Aorta (tissue), 5 donors: ENCODE results near the gene SCGN. TPM values are rescaled to one million over a fixed set of nuclear protein-coding genes. Genes with fewer than 3 reads are reported as not detected.

ENCODE experiments used
- ATAC-seq: fragments of 200-7000 bp; cut with Tn5 transposase; one replicate; pipeline ENCODE4 v1.9.1; 2022; ENCODE audit warnings: moderate library complexity; ENCODE audit not compliant: low FRiP score
- DNase-seq, 2 donors: peaks; one replicate each; pipeline ENCODE4 v3.0.0-alpha.2; 2020
- H3K27ac ChIP-seq, 2 donors: one replicate each; pipeline ENCODE4 v1.5.1; 2013; ENCODE audit warnings: low read length in 2 of 2, mild to moderate bottlenecking in 2 of 2, moderate library complexity in 2 of 2, control low read depth in 1 of 2, inconsistent platforms in 1 of 2, low read depth in 1 of 2
- H3K27me3 ChIP-seq, 2 donors: one replicate each; pipeline ENCODE4 v1.6.1; 2013; ENCODE audit warnings: control low read depth in 1 of 2, low read length in 1 of 2, mild to moderate bottlenecking in 1 of 2, moderate library complexity in 1 of 2; ENCODE audit not compliant: insufficient read depth in 2 of 2, control insufficient read depth in 1 of 2
- H3K36me3 ChIP-seq, 2 donors: one replicate each; pipeline ENCODE4 v1.6.1; 2013; ENCODE audit warnings: control low read depth in 1 of 2, low read length in 1 of 2, mild to moderate bottlenecking in 1 of 2; ENCODE audit not compliant: insufficient read depth in 2 of 2, control insufficient read depth in 1 of 2
- H3K4me1 ChIP-seq, 2 donors: one replicate each; pipeline ENCODE4 v1.6.1; 2013; ENCODE audit warnings: low read length in 2 of 2, control low read depth in 1 of 2, mild to moderate bottlenecking in 1 of 2, moderate library complexity in 1 of 2; ENCODE audit not compliant: insufficient read depth in 2 of 2, control insufficient read depth in 1 of 2
- H3K4me3 ChIP-seq, 2 donors: one replicate each; pipeline ENCODE4 v1.5.1; 2013; ENCODE audit warnings: low read length in 2 of 2, control low read depth in 1 of 2, mild to moderate bottlenecking in 1 of 2
- H3K9me3 ChIP-seq: one replicate; pipeline ENCODE4 v1.6.1; 2013; ENCODE audit warnings: mild to moderate bottlenecking, low read length; ENCODE audit not compliant: control insufficient read depth
- WGBS, 2 donors: extraction: QIAGEN DNeasy Blood & Tissue Kit; methylation state at CpG; one replicate each; pipeline ENCODE4 v1.1.7; 2013; 5-methylcytosine and 5-hydroxymethylcytosine counted together
- intact Hi-C, 2 donors: fragments of 100-400 bp; cut with DNase I; formaldehyde crosslinking; loops; one replicate each; pipeline versions ENCODE4 v1.14.2 to v1.15.0; 2022
- polyA plus RNA-seq, 2 donors: library from polyadenylated mRNA; stranded (reverse); fragments of 200-250 nt; gene quantifications; one replicate each; pipeline ENCODE4 v1.2.3, GENCODE V29; 2013
- total RNA-seq, 2 donors: library from RNA; stranded (reverse); fragmentation: NEBNext Ultra II Directional; extraction: Animal tissue kit (Norgen Biotek cat#: 25700); gene quantifications; one replicate each; pipeline ENCODE4 v1.2.1, GENCODE V29; 2021
- donor health status: healthy with polysubstance abuse.
- donor health status: Bipolar disorder and iron deficiency.
- donor health status: DM: no; HTN: no; CAD: no.
- donor health status: DM: no; HTN: no; CAD: no.
- donor health status: DM: yes; HTN: yes; CAD: no.

SCGN gene
- total and polyA plus RNA-seq, 4 donors: 1.1 to 3.1 TPM; not detected in 2

DNA sequence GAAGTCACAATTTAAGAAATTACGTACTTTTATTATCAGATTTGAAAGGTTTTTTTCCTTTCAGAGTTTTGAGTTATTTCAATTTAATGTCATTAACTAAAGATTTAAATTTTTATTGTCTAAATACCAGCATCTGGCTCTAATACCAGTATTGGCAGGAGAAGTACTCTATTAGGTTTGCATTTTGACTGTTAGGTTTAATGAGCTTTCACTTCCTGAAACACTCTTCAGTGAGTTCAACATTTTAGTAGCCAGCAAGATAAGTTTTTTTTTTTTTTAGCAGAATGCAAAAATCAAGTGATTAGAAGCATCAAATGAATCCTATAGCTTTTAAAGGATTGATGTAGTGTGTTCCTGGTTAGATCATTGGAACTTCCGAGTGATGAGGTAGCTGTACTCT is 34.0 kb upstream of the SCGN start:
- peaks cover 0 to 8% of the 10 kb centered on the region in 2 donors for H3K36me3 ChIP-seq
- H3K9me3 ChIP-seq: no peaks in the 10 kb centered on the region
- 94 to 96% methylated on average over 2 of the region's 2 CpGs for WGBS, 2 donors
- DNase-seq (no peak), ATAC-seq (no peak)
- H3K27me3 ChIP-seq: no peaks in the 10 kb centered on the region
- H3K4me3 ChIP-seq: no peak overlapping the region
- H3K27ac ChIP-seq: no peak overlapping the region
- intact Hi-C loops: no loop called here
- H3K4me1 ChIP-seq: peaks cover 0 to 4% of the 10 kb centered on the region in 2 donors

DNA sequence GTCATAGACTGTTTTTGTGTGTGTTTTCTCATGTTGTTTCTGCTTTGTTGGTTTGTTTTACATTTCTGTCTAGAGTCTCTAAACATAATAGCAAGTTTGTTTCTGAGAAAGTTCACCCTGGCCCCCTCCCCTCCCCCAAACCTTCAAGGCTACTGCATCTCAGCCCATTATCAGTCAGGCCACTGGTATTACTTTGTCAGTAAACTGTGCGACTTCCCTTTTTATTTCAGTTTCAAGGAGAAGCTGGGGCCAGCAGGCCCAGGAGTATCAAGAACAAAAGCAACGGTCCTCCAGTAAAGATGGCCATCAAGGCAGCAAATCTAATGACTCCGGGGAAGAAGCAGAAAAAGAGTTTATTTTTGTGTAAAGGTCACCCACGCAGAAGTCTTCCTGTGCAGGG is 32.8 kb upstream of the SCGN start:
- intact Hi-C loops: no loop called here
- 88 to 90% methylated on average over 4 of the region's 4 CpGs for WGBS, 2 donors
- ATAC-seq: no peak

GRCh38 chr6:25620391-25620790 is 31.6 kb upstream of the SCGN start:
- H3K4me3 ChIP-seq: no peak overlapping the region
- DNase-seq (no peak), ATAC-seq (no peak)
- intact Hi-C loops: no loop called here
- H3K36me3 ChIP-seq: peaks cover 0 to 8% of the 10 kb centered on the region in 2 donors
- no peak overlapping the region for H3K27ac ChIP-seq
- H3K27me3 ChIP-seq: no peaks in the 10 kb centered on the region
- no peaks in the 10 kb centered on the region for H3K9me3 ChIP-seq
- peaks cover 0 to 3% of the 10 kb centered on the region in 2 donors for H3K4me1 ChIP-seq
- 3 to 18% methylated on average over 2 of the region's 2 CpGs for WGBS, 2 donors

More for the DNA sequence above, 32.8 kb upstream of the SCGN start:
- Histone ChIP-seq H3K4me1 (peaks cover 0 to 4% of the 10 kb centered on the region in 2 donors), H3K27ac (no peak overlapping the region), H3K4me3 (no peak overlapping the region), H3K9me3 (no peaks in the 10 kb centered on the region), H3K27me3 (no peaks in the 10 kb centered on the region), H3K36me3 (peaks cover 0 to 8% of the 10 kb centered on the region in 2 donors)
- no peak for DNase-seq

GRCh38 chr6:25623065-25623464 is 28.9 kb upstream of the SCGN start:
- H3K27me3 ChIP-seq: no peaks in the 10 kb centered on the region
- no peak for ATAC-seq
- no peaks in the 10 kb centered on the region for H3K4me1 ChIP-seq
- H3K36me3 ChIP-seq: peaks cover 0 to 6% of the 10 kb centered on the region in 2 donors
- DNase-seq: no peak
- WGBS, 2 donors: 77 to 83% methylated on average over 1 of the region's 1 CpG
- H3K9me3 ChIP-seq: no peaks in the 10 kb centered on the region
- no peak overlapping the region for H3K27ac ChIP-seq
- H3K4me3 ChIP-seq: no peak overlapping the region
- intact Hi-C loops: no loop called here

DNA sequence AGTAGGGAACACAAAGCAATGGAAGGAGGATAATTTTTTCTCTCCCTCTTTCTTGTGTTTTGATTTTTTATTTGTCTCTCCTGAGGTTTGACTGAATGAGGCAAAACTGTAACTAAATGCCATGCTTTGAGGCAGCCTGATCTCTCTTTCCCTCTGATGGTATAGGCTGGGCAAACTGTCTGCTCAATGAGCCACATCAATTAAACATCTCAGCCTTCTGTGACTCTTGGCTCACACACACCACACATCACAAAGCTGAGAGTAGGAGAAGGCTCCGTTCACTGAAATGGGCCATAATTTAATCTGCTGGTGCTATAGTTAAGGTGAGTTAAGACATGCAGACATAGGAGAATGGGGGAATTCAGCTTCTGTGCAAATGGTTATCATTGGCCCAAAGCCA is 28.1 kb upstream of the SCGN start:
- ATAC-seq: no peak
- WGBS, 2 donors: 48 to 64% methylated on average over 1 of the region's 1 CpG
- no peaks in the 10 kb centered on the region for H3K27me3 ChIP-seq
- peaks cover 0 to 6% of the 10 kb centered on the region in 2 donors for H3K36me3 ChIP-seq
- intact Hi-C loops: no loop called here
- no peak overlapping the region for H3K27ac ChIP-seq
- no peaks in the 10 kb centered on the region for H3K9me3 ChIP-seq
- no peak for DNase-seq
- no peaks in the 10 kb centered on the region for H3K4me1 ChIP-seq
- H3K4me3 ChIP-seq: no peak overlapping the region

DNA sequence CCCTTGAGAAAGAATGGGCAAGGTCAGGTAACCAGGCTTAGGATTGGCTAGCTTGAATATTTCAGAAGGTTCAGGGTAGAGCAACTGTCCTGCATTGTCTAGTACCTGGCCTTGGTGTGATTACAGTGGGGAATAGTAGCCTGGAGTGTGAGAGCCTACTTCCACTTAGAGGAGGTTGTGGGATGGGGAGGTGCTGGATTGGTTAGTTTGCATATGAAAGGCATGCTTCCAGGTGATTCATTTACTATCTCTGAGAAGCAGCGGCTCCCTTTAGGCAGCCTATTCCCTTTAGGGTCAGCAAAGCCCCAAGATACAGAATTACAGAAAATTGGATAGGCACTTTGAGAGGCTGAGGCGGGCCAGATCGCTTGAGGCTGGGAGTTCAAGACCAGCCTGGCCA is 25.0 kb upstream of the SCGN start:
- WGBS, 2 donors: 81 to 82% methylated on average over 3 of the region's 3 CpGs
- H3K27me3 ChIP-seq: no peaks in the 10 kb centered on the region
- no peaks in the 10 kb centered on the region for H3K36me3 ChIP-seq
- no peak for DNase-seq
- ATAC-seq: no peak
- H3K4me1 ChIP-seq: no peaks in the 10 kb centered on the region
- intact Hi-C loops: no loop called here
- H3K9me3 ChIP-seq: no peaks in the 10 kb centered on the region
- H3K27ac ChIP-seq: no peak overlapping the region
- no peak overlapping the region for H3K4me3 ChIP-seq

DNA sequence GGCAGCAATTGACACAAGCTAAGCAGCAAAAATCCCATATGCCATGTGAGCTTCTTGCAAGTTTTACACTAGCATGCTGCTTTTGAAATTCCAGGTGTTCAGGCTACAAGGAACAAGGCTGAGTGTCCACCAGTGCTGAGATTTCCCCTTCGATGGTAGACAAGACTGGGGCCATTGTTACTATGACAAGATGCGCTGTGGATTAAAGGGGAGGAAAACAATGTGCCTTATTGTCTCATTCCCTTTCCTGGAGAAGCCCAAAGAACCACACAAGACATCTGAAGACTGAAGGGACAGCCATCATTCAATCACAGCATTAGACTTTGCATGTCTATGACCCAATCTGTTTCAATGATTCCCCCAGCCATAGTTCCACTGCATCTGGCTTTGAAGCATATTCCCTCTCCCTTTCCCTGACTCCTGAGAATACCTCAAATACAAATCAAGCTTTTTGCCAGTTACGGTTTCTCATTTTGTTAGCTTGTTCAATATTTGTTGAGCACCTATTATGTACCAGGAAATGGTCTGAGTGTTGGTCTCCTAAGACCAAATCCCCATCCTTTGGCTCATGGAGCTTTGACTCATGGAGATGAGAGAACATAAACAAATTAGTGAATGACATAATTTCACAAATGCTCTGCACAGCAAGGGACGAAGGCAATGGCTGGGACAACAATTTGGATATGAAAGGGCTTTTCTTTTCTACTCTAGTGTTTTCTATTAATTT is 23.4 kb upstream of the SCGN start:
- H3K4me1 ChIP-seq: no peaks in the 10 kb centered on the region
- ATAC-seq (no peak), DNase-seq (no peak)
- H3K9me3 ChIP-seq: no peaks in the 10 kb centered on the region
- 85 to 89% methylated on average over 4 of the region's 4 CpGs for WGBS, 2 donors
- H3K27me3 ChIP-seq: no peaks in the 10 kb centered on the region
- H3K4me3 ChIP-seq: no peak overlapping the region
- no peak overlapping the region for H3K27ac ChIP-seq
- intact Hi-C loops: no loop called here
- H3K36me3 ChIP-seq: no peaks in the 10 kb centered on the region

DNA sequence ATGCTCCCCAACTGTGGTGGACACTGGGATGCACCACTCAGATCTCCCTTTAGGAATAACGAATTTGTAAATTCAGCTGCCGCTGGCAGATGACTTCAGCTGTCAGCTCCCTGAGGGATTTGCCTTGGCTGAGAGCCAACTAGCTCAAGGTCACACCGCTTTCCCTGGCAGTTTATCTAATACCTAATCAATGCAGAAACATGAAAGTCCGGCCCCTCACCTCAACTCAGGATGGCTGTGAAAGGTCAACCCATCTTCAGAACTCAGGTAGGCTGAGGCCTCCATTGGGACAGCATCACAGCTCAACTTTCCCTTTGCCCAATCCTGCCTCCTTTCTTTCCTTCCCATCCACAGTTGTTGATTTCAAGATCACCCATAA is 22.8 kb upstream of the SCGN start:
- 77 to 80% methylated on average over 4 of the region's 4 CpGs for WGBS, 2 donors
- no peak for ATAC-seq

GRCh38 chr6:25630508-25631278 is 21.3 kb upstream of the SCGN start:
- Histone ChIP-seq H3K4me3 (no peak overlapping the region), H3K9me3 (no peaks in the 10 kb centered on the region), H3K27ac (no peak overlapping the region), H3K4me1 (no peaks in the 10 kb centered on the region), H3K36me3 (no peaks in the 10 kb centered on the region), H3K27me3 (no peaks in the 10 kb centered on the region)
- DNase-seq (no peak), ATAC-seq (no peak)
- WGBS, 2 donors: 61 to 64% methylated on average over 4 of the region's 4 CpGs
- intact Hi-C loops: no loop called here

More for the DNA sequence above, 22.8 kb upstream of the SCGN start:
- Histone ChIP-seq H3K9me3 (no peaks in the 10 kb centered on the region), H3K4me3 (no peak overlapping the region), H3K36me3 (no peaks in the 10 kb centered on the region), H3K27ac (no peak overlapping the region), H3K4me1 (no peaks in the 10 kb centered on the region), H3K27me3 (no peaks in the 10 kb centered on the region)
- DNase-seq: no peak
- intact Hi-C loops: no loop called here
